NCI-H526 (cell line): ENCODE measurements around the gene ELMO3.
A peak's percentile ranks its signal among the peaks of the same experiment; 100 is the strongest.

Source experiments
- DNase-seq, 2 experiments: peaks; one replicate each; lab custom pipeline; 2025; lab: John Stamatoyannopoulos, UW

Gene ELMO3

DNA sequence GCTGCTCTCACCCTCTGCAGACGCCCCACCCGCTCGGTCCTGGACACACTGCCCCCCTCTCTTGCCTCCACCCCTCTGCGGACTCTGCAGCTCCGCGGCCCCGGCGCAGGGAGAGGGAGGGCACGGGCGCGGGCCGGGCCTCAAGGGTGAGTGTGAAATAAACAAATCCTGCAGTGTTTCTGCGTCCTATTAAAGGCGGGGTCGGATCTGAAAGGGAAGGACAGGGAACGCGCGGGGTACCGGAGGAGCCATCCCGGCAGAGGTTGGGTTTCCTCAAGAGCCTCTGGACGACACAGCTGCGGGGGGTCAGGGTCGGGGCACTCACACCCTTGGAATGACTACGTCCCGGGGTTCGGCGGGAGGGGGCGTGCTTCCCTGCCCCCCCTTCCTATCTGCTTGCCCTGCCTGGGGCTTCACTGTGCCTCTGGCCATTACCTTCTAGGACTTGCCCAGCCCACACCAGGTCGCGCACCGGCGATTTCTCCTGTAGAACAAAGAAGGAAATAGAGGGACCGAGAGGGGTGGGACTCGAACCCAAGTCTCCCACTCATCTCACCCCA, 34.9 kb upstream of the ELMO3 start:
- DNase-seq: peak; percentile 26 to 73

DNA sequence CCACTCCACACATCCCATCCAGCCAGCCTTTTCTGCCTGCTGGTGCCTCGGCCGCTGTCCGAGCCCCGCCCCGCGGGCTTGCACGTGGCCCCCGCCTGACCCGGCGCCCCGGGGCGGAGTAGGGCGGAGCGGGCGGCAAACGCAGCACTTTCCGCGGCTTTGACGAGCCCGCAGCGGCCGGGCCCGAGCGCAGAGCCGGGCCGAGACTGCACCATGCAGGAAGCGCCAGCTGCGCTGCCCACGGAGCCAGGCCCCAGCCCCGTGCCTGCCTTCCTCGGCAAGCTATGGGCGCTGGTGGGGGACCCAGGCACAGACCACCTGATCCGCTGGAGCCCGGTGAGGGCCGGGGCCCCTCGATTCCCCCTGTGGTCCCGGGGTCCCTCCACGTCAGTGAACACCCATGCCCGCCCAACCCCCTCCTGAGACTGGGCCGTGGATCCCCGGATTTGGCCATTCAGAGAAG, 34.3 kb upstream of the ELMO3 start, which contains the start of gene HSF4:
HSF4 (plus strand) TSS at position 147 of the 463 bp plus-strand sequence; CDS start at position 214, 67 bp downstream.
- peak in 1 of 2 experiments; percentile 59 for DNase-seq

DNA sequence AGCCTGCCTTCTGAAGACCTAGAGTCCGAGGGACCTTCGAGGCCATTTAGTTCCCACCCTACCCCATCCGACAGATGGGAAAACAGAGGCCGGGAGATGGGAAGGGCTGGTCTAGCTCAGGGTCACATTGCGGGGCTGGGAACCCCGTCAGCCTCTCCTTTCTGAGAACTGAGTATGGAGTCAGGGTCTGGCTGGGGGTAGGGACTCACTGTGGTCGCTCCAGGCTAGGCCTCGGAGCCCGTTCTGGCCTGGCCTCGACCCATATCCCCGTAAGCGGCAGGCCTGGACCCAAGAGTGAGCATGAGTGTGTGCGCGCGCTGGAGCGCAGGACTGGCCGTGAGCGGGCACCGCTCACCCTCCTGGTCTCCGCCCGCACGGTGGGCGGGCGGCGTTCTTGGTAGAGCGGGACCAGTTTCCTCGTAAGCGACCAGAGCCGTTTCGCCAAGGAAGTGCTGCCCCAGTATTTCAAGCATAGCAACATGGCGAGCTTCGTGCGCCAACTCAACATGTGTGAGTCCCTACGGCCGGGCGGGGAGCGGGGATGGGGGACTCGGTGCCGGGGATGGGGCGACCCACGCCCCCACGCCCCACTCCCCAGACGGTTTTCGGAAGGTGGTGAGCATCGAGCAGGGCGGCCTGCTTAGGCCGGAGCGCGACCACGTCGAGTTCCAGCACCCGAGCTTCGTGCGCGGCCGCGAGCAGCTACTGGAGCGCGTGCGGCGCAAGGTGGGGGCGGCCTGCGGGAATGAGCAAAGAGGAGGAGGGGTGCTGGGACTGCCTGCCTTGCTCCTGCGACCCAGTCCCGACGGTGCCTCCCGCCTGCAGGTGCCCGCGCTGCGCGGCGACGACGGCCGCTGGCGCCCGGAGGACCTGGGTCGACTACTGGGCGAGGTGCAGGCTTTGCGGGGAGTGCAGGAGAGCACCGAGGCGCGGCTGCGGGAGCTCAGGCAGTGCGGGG, 33.5 kb upstream of the ELMO3 start:
- no peak for DNase-seq

DNA sequence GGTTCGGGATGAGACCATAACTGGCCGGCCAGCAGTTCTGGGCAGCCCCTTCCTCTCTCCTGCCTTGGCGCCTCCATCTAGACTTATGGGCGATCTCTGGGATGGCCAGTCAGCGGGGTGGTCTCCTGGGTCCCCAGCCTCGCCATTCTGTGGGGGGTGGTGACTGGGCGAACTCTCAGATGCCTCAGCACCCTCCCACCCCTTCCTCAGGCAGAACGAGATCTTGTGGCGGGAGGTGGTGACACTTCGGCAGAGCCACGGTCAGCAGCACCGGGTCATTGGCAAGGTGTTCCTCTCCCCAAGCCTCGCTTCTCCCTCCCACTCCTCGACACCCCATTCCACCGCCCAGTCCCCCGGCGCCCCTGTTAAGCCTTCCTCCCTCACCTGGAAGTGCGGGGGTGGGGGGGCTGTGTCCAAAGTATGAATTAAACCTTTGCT, 32.8 kb upstream of the ELMO3 start:
- no peak for DNase-seq

DNA sequence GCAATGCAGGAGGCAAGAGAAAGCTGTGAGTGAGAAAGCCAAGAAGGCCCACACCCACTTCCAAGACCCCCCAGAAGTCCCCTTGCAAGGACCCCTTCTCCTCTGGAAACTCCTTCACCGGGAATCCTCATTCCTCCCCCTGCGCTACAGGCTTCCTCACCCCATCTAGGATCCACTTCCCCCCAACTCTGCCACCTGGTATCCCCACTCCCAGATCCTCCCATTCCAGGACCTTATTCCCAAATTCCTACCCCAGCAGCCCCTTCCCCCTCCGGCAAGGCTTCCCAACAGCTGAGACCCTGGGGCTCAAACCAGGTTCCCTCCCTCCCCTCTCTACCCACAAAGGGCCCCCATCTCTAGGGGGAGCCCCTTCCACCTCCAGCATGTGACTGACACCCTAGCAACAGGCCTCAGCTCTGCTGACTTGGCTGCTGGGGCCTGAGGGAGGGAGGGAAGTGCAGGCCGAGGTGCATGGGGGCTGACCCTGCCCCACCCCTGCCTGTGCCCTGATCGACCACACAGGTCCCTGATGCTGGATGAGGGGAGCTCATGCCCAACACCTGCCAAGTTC, 32.2 kb upstream of the ELMO3 start:
- DNase-seq: no peak

DNA sequence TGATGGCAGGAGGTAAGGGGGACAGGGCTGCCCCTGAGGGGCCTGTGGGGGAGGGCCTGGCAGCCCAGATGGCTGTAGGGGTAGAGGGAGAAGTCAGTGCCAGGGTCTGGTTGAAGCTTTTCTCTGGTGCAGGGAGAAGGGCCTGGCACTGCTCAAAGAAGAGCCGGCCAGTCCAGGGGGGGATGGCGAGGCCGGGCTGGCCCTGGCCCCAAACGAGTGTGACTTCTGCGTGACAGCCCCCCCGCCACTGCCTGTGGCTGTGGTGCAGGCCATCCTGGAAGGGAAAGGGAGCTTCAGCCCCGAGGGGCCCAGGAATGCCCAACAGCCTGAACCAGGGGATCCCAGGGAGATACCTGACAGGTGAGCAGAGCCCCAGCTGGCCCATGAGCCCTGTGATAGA, 31.3 kb upstream of the ELMO3 start:
- no peak for DNase-seq

DNA sequence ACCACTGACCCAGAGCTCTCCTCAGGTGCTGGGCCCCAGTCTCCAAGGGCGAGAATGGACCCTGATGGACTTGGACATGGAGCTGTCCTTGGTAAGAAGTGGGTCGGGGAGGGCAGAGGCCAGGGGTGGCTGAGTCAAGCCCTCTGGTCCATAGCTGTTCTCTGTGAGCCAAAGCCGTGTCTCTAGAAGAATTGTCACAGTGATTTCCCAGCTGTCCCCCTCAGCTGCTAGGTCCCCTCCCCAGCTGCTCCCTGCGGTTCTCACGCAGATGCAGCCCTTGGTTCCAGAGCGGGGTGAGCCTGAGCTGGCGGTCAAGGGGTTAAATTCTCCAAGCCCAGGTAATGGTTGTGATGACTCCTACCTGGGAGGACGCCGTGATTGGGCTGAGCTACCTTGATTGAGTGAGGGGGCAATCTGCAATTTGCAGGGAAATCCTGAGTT, 29.9 kb upstream of the ELMO3 start:
- DNase-seq: no peak

DNA sequence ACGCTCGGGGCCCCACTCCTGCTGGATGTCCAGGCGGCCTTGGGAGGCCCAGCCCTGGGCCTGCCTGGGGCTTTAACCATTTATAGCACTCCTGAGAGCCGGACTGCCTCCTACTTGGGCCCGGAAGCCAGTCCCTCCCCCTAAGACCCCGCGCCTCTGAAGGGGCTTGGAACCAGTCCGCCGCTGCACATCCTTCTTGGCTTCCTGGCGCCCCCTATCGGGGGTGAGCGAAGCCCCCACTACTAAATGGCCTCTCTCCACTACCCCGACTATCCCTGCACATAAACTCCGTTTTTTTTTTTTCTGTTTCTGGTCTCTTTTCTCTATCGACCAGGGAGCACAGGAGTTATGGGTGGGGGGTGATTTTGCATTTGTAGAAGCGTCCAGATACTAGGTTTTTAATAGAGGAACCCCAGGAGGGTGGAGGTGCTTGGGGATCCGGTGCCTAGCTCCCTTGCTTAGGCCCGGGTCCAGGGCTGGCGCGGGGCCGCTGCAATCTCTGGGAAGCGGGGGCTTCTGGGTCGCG, 29.2 kb upstream of the ELMO3 start:
- DNase-seq: peak; percentile 8 to 50

DNA sequence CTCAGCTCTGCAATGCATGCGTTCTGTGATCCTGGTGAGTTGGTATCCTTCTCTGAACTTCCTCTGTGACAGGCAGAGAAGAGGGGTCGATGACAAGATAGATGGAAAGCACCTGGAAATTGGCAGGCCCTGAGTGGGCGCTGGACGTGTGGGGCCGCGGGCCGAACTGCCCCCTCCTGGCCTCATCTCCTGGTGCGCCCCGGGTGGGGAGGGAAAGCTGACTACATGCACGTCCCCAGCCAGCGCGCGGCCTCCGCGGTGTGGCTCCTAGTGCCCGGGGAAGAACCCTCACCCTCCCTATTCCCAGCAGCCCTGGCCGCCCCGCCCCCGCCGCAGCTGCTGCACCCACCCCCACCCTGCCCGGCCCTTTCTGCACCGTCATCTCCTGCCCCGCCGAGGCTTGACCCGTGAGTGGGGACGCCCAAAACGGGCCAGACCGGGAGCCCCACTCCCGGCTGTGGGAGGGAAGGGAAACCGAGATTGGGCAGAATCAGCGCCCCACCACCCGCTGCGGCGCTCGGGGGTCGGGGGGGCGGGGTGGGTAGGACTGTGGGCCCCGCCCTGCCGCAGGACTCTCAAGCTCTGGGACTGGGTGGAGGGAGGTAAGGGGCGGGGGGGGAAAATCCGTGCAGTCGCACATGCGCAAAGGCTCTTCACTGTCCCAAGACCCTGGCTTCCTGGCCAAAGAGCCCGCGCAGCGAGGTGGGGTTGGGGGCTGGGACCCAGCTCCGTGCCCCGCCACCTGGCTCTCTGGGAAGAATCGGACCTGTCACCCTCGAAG, 28.6 kb upstream of the ELMO3 start, which contains the start of gene NOL3:
NOL3 (plus strand) TSS at position 371 of the 781 bp plus-strand sequence.
- peak; percentile 17 to 77 for DNase-seq

DNA sequence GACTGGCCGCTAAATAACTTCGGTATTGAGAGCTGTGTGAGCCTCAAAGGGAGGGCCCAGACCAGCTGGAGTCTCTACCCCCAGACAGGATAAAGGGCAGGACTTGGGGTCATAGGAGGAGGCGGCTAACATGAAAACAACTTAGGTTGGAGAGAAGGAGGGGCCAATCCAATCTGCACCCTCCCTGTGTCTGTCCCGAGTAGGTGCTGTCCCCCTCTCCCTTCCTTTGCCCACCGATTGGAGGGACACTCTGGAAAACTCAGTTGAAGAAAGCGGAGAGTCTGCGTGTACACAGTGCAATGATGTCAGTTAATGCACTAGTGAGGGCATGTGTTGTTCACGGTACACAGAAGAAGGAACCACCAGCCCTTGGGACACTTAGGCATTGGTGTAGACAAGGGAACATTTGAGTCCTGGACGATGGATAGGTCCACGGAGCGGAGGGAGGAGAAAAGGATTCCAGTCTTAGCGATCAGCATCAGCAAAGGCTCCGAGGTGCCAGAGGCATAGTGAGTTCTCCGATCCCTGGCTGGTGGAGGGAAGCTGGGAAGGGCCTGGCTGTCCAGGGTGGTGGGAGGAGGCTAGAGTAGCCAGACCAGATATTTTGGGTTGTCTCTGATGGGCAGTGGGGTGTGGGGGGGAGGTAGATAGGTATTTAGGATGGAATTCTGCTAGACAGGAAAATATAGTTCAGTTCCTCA, 27.8 kb upstream of the ELMO3 start:
- no peak for DNase-seq

DNA sequence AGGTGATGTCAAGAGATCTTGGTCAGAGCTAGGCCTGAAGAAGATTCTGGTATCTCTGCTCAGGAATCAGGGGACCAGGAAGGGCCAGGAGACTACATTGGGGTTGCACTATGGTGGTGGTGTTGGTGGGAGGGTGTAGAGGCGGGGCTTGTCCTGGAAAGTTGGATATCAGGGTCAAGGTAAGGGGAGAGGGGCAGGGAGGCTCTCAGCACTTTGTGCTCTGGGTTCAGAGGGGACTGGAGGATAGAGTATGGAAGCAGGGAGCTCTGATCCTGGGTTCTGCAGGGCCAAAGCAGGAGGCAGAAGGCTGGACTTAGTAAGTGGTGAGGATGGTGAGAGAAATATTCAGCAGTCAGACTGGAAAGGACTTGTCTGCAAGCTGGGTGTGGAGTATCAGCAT, 25.6 kb upstream of the ELMO3 start:
- no peak for DNase-seq

DNA sequence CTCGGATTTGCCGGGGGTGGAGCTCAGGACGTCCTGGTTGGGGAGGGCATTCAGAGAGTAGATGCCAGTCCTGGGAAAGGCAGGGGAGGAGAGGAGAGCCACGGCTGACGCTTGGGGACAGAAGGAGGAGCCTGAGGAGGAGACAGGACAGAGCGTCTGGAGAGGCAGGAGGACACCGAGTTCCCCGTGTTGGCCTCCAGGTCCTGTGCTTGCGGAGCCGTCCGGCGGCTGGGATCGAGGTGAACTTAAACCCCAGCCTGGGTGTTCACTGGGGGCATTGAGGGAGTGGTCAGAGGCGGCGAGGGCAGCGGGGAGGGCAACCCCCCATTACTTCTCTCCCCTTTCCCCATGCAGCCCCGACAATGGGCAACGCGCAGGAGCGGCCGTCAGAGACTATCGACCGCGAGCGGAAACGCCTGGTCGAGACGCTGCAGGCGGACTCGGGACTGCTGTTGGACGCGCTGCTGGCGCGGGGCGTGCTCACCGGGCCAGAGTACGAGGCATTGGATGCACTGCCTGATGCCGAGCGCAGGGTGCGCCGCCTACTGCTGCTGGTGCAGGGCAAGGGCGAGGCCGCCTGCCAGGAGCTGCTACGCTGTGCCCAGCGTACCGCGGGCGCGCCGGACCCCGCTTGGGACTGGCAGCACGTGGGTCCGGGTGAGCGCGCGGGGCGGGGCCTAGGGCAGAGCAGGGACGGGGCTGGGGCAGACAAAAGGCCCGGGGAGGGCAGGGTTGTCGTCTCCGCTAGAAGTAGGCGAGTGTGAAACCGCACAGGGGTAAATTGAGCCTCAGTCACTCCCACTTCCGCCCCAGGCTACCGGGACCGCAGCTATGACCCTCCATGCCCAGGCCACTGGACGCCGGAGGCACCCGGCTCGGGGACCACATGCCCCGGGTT, 24.9 kb upstream of the ELMO3 start:
- peak; percentile 50 to 86 for DNase-seq

DNA sequence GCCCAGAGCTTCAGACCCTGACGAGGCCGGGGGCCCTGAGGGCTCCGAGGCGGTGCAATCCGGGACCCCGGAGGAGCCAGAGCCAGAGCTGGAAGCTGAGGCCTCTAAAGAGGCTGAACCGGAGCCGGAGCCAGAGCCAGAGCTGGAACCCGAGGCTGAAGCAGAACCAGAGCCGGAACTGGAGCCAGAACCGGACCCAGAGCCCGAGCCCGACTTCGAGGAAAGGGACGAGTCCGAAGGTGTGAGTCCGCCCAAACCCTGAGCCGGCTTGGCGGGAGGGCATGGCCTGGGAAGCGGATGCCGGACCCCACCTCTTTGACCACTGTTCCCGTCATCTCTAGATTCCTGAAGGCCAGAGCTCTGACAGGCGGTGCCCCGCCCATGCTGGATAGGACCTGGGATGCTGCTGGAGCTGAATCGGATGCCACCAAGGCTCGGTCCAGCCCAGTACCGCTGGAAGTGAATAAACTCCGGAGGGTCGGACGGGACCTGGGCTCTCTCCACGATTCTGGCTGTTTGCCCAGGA, 24.2 kb upstream of the ELMO3 start:
- DNase-seq: no peak

DNA sequence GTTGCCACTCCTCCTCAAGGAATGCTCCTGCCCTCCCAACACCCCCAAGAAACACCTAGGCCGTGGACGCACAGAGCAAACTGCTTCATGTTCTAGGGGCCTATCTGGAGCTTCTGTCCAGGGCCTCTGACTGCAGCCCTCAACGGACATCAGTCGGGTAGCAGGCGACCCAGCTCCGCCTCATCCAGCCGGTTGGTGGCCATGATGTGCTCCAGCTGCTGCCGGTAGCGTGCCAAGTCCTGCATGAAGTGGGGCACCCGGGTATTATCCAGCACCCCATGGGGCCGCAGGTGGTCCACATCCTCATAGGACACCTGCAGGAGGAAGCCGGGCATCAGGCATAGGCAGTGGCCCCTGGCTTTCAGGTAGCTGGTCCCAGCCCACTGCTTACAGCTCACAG, 22.3 kb upstream of the ELMO3 start:
- DNase-seq: no peak

DNA sequence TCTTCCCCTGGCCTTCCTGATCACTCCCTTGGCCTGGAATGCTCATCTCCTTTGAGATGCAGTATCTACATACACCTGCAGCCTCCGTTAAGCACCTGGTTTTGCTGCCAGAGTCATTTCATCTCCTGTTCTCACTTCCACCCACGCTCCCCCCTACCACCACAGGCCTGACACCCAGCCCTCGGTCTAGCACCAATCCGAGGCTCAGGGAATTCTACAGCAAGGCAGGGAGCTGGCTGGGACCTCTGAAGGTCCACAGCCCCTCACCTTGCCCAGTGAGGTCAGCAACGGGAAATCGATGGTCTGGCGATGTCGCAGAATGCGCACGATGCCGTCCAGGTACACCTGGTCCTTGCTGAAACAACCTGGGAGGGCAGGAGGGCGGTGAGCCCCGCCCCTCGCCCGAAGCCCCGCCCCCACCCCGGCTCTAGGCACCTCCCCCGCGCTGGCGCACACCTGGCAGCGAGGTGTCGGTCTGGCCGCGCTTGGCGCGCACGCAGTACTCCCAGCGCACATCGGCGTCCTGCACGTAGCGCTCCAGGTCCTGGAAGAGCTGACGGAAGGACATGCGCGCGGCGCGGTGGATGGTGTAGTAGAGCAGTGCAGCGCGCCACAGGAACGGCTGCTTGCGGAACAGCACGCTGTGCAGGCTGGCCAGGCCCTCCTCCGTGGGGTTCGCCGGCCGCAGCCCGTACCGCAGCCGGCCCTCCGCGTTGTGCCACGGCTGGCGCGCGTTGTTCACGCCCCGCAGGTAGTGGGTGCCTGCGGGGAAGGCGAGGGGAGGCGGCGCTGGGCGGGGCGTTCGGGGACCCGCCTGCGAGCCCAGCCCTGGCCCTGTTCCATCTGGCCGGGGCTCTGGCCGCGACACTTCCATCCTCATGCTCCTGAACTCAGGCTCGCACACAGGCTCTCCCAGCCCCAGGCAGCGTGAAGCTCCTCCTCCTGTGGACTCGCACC, 20.9 kb upstream of the ELMO3 start:
- peak; percentile 80 to 92 for DNase-seq

DNA sequence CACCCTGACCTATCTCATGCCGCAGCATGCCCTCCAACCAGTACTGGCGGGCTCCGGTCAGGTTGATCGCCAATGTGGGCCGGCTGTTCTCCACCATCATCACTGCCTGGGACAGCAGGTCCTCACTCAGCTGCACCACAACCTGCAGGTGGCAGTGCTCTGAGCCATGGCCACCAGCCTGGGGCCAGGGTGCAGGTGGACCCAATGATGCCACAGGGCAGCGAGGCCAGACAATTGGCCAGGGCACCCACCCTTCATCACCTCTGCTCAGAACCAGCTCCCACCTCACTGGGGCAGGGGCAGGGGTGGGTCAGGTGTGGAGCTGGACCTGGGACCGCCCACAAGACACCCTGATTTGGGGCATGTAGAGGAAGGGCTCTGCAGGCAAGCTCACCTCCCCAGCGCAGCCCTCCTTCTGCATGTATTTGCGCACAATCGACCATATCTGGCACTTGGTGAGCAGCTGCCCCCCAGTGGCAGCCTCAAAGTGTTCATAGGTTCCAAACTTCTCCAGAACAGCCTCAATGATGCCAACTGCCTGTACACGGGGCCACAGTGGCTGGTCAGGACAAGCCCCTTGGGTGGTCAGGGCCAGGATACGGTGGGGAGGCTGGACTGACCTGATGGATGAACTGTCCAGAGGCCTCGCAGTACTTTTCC, 19.4 kb upstream of the ELMO3 start:
- DNase-seq: peak in 1 of 2 experiments; percentile 5

DNA sequence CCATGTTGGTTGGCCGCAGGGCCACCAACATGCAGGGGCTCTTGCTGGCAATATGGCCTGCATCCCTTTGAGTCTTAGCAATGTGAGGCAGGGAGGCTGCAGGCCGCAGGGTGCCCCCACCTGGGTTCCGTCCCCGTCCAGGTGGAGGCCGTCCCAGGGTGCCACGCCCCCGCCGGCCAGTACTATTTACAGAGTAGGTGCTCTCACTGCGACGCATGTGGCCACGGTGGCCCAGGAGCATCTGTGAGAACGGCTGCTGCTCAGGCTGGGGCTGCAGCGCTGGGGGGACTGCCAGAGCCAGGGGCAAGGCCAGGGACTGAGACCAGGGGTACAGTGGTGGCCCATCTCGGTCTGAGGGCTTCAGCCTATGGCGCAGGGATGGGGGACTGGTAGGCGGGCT, 18.8 kb upstream of the ELMO3 start:
- DNase-seq: no peak

DNA sequence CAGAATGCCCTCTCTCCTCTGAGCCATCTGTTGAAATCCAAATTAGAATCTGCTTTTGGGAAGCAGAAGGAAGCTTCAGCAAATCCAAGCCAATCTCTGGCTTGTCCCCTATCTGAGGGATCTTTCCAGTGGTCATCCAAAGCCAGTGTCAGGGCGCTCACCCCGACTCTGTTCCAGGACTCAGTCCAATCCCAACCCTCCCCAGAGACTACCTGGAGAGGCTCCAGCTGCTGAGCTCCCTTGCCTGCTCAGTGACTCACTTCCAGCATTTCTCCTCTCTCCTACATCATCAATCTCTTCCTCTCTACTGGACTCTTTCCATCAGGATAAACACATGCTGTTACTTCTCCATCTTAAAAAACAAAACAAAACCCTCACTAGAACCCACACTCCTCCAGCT, 17.6 kb upstream of the ELMO3 start:
- DNase-seq: no peak
